Gastroesophageal sphincter (tissue), 3 donors: ENCODE measurements around the gene DIAPH3.

Source experiments
- CTCF ChIP-seq, 4 experiments: fragments of 200-600 bp in 2 of 4; fragments of 450-650 bp in 2 of 4; sonication (generic) in 1 of 4; IDR thresholded peaks; one replicate each; pipeline ENCODE4 v1.5.1; 2017 to 2019; ENCODE audit warnings: antibody characterized with exemption in 4 of 4, mild to moderate bottlenecking in 2 of 4, moderate library complexity in 2 of 4
- POLR2A ChIP-seq, 2 donors: fragments of 450-650 bp; IDR thresholded peaks; one replicate each; pipeline ENCODE4 v1.6.1; 2017; ENCODE audit warnings: antibody characterized with exemption in 2 of 2, mild to moderate bottlenecking in 2 of 2, moderate library complexity in 1 of 2
- POLR2AphosphoS5 ChIP-seq: sonication (generic); formaldehyde crosslinking; IDR thresholded peaks from one replicate; pipeline ENCODE4 v1.6.1; 2017; ENCODE audit warnings: antibody characterized with exemption

- no peak for TF ChIP-seq CTCF (IDR thresholded peaks at IDR 0.05)
- no peak for TF ChIP-seq POLR2A (IDR thresholded peaks at IDR 0.05)
- no peak for TF ChIP-seq POLR2AphosphoS5
Observed at GRCh38 chr13:59835569-59835968, 328.2 kb downstream of the DIAPH3 start.
